T follicular helper cell (primary cell): ENCODE data around the gene BRD1.
A peak's percentile ranks its signal among the peaks of the same experiment; 100 is the strongest.
"Not testable (repeated sequence)": the region's sequence is repeated elsewhere in the genome, so short reads cannot be mapped to it uniquely, and the experiment has no call there.

Source experiments
- DNase-seq: peaks from one replicate; pipeline ENCODE4 v3.0.0-alpha.2; 2020; ENCODE audit warnings: low read depth

The BRD1 gene

GRCh38 chr22:49853981-49854831 is 26.5 kb upstream of the BRD1 start:
- no peak for DNase-seq

- DNase-seq: peak; percentile 93
Observed at GRCh38 chr22:49852898-49853894, 25.5 kb upstream of the BRD1 start, which contains the start of gene ZBED4. TSS of gene ZBED4 (plus strand) at chr22:49853844. CDS start at chr22:49883663, 29,819 bp downstream.

- not testable (repeated sequence) for DNase-seq
Observed at GRCh38 chr22:49852568-49852897, 24.9 kb upstream of the BRD1 start.

GRCh38 chr22:49850959-49851802 is 23.5 kb upstream of the BRD1 start:
- no peak for DNase-seq

- DNase-seq: no peak
Observed at GRCh38 chr22:49850021-49850911, 22.6 kb upstream of the BRD1 start.

GRCh38 chr22:49849161-49850020 is 21.7 kb upstream of the BRD1 start:
- no peak for DNase-seq

- DNase-seq: no peak
Observed at GRCh38 chr22:49848690-49849160, 21.1 kb upstream of the BRD1 start.

GRCh38 chr22:49847751-49848689 is 20.3 kb upstream of the BRD1 start:
- no peak for DNase-seq

- DNase-seq: no peak
Observed at GRCh38 chr22:49845666-49846459, 18.2 kb upstream of the BRD1 start.

- no peak for DNase-seq
Observed at GRCh38 chr22:49845241-49845640, 17.6 kb upstream of the BRD1 start.

- DNase-seq: peak; percentile 87
Observed at GRCh38 chr22:49838771-49839717, 11.4 kb upstream of the BRD1 start.

GRCh38 chr22:49833340-49834007 is 5.8 kb upstream of the BRD1 start:
- no peak for DNase-seq

GRCh38 chr22:49829044-49829853 is 1.6 kb upstream of the BRD1 start:
- no peak for DNase-seq

GRCh38 chr22:49828599-49828965 is 909 bp upstream of the BRD1 start:
- DNase-seq: no peak

- no peak for DNase-seq
Observed at GRCh38 chr22:49827271-49827852, 311 bp downstream of the BRD1 start.
